GM12878 (cell line): ENCODE data around the gene SPIRE2. TPM values are rescaled to one million over a fixed set of nuclear protein-coding genes. Genes with fewer than 3 reads are reported as not detected.

Experiments used
- ATAC-seq: fragments of 200-7000 bp; cut with Tn5 transposase; 3 replicates; pipeline ENCODE4 v1.9.1; 2020; ENCODE audit warnings: mild to moderate bottlenecking, moderate library complexity
- BruUV-seq: library from RNA; stranded (reverse); fragments of 400-500 nt; replicated peaks from 2 replicates; lab custom pipeline; 2021; lab: Mats Ljungman, UMichigan
- CTCF ChIA-PET: fragments of 300-600 bp; sonication (Branson Sonifier 250); formaldehyde crosslinking; extraction: SDS; loops from one replicate; lab custom pipeline; 2021; ENCODE audit warnings: inconsistent platforms; lab: Yijun Ruan, JAX
- POLR2A ChIA-PET: fragments of 350-600 bp; formaldehyde crosslinking; extraction: SDS; loops from one replicate; lab custom pipeline; 2021; ENCODE audit warnings: inconsistent platforms; lab: Charles Lee
- RAD21 ChIA-PET: fragments of 300-600 bp; sonication (Branson Sonifier 250); formaldehyde crosslinking; loops from one replicate; lab custom pipeline; 2023; ENCODE audit warnings: antibody characterized with exemption; ENCODE audit not compliant: unreplicated experiment; lab: Charles Lee
- SMC1A ChIA-PET: fragments of 300-600 bp; sonication (Branson Sonifier 250); formaldehyde crosslinking; loops from one replicate; lab custom pipeline; 2023; ENCODE audit not compliant: unreplicated experiment, uncharacterized antibody; lab: Charles Lee
- DNase-seq: peaks from one replicate; pipeline ENCODE4 v3.0.0-alpha.2; 2011; ENCODE audit warnings: low read depth, low spot score
- FAIRE-seq: peaks from 3 replicates; lab custom pipeline; 2011; peaks lifted over from hg19 to GRCh38; lab: Jason Lieb, UNC
- H2AFZ ChIP-seq: 2 replicates; pipeline ENCODE4 v1.6.0; 2011; ENCODE audit warnings: low read depth, low read length, control low read depth; ENCODE audit not compliant: control insufficient read depth
- H3K27ac ChIP-seq: 2 replicates; pipeline ENCODE4 v1.5.1; 2011; ENCODE audit warnings: control low read depth; ENCODE audit not compliant: control insufficient read depth, insufficient read depth
- H3K27me3 ChIP-seq, 2 experiments: replicated peaks in 1 of 2; 2 replicates each; pipeline versions ENCODE4 v1.6.0 to v1.6.1; 2011; ENCODE audit warnings: low read length in 1 of 2; ENCODE audit not compliant: control insufficient read depth in 2 of 2, insufficient read depth in 2 of 2
- H3K36me3 ChIP-seq, 2 experiments: 2 replicates each; pipeline ENCODE4 v1.5.1; 2011; ENCODE audit warnings: low read length in 1 of 2; ENCODE audit not compliant: control insufficient read depth in 2 of 2, insufficient read depth in 2 of 2
- H3K4me1 ChIP-seq: 2 replicates; pipeline ENCODE4 v1.6.1; 2011; ENCODE audit warnings: mild to moderate bottlenecking, low read length, moderate library complexity, mixed read lengths; ENCODE audit not compliant: control insufficient read depth, insufficient read depth
- H3K4me2 ChIP-seq: 2 replicates; pipeline ENCODE4 v1.6.0; 2011; ENCODE audit warnings: control low read depth; ENCODE audit not compliant: control insufficient read depth, insufficient read depth
- H3K4me3 ChIP-seq: fragments of 200-600 bp; sonication (generic); 2 replicates; pipeline ENCODE4 v1.5.1; 2016
- H3K79me2 ChIP-seq: 2 replicates; pipeline ENCODE4 v1.6.0; 2011; ENCODE audit warnings: low read length; ENCODE audit not compliant: control insufficient read depth, insufficient read depth
- H3K9ac ChIP-seq: 2 replicates; pipeline ENCODE4 v1.8.0; 2011; ENCODE audit warnings: low read length, control low read depth, mixed read lengths; ENCODE audit not compliant: control insufficient read depth, insufficient read depth
- H3K9me3 ChIP-seq: replicated peaks from 3 replicates; pipeline ENCODE4 v1.5.1; 2011; ENCODE audit warnings: mild to moderate bottlenecking, low read length; ENCODE audit not compliant: control insufficient read depth, insufficient read depth
- H4K20me1 ChIP-seq: 2 replicates; pipeline ENCODE4 v1.6.0; 2011; ENCODE audit not compliant: control insufficient read depth, insufficient read depth
- IRF4 ChIP-seq: IDR thresholded peaks from 2 replicates; pipeline ENCODE4 v1.6.1; 2011; ENCODE audit warnings: low read depth, low read length
- NFYA ChIP-seq: IDR thresholded peaks from 2 replicates; pipeline ENCODE4 v1.6.1; 2011; ENCODE audit warnings: low read depth, mild to moderate bottlenecking, low read length, improper control_type of control experiment, borderline replicate concordance
- PAX5 ChIP-seq: IDR thresholded peaks from 2 replicates; pipeline ENCODE4 v1.6.1; 2011; ENCODE audit warnings: low read depth, low read length, borderline replicate concordance
- PML ChIP-seq: IDR thresholded peaks from 2 replicates; pipeline ENCODE4 v1.6.1; 2012; ENCODE audit warnings: low read length, inconsistent platforms
- RAD21 ChIP-seq: IDR thresholded peaks from 2 replicates; pipeline ENCODE4 v1.6.1; 2011; ENCODE audit warnings: mild to moderate bottlenecking, low read depth, low read length, moderate library complexity; ENCODE audit not compliant: insufficient read depth
- TARDBP ChIP-seq: IDR thresholded peaks from 2 replicates; pipeline ENCODE4 v1.6.1; 2016; ENCODE audit warnings: borderline replicate concordance
- WGBS: methylation state at CpG from one replicate; pipeline ENCODE4 v1.1.6; 2016; ENCODE audit warnings: low lambda C conversion rate; ENCODE audit not compliant: insufficient replicate concordance, insufficient coverage; ENCODE audit errors: missing lambda C conversion rate; 5-methylcytosine and 5-hydroxymethylcytosine counted together
- in situ Hi-C: fragments of 300-500 bp; cut with MboI; formaldehyde crosslinking; loops from 9 replicates; pipeline ENCODE4 v1.14.3; 2018; ENCODE audit warnings: mixed read lengths
- intact Hi-C: fragments of 100-400 bp; cut with micrococcal nuclease; formaldehyde crosslinking; loops from one replicate; pipeline ENCODE4 v1.14.2; 2022; ENCODE audit not compliant: unreplicated experiment
- polyA plus RNA-seq, 11 experiments: library from polyadenylated mRNA; depleted of rRNA in 4 of 11; unstranded in 6 of 11; stranded (reverse) in 5 of 11; fragments of >200 nt; fragmentation: Nextera tagmentation in 4 of 11; fragmentation: Illumina TruSeq in 1 of 11; extraction: Ambion mirVana in 4 of 11; extraction: Trizol in 1 of 11; gene quantifications; 1 replicate in 1 of 11; 2 replicates in 10 of 11; pipeline versions ENCODE4 v1.2.1 to v1.2.3, GENCODE V29; 2011 to 2016; ENCODE audit warnings: inconsistent platforms in 2 of 11, missing spikeins in 2 of 11, low read depth in 1 of 11
- total RNA-seq, 4 experiments: library from RNA; depleted of rRNA in 3 of 4; stranded (reverse); fragments of >200 nt in 3 of 4; fragmentation: Illumina TruSeq in 1 of 4; extraction: Trizol in 1 of 4; gene quantifications; 2 replicates each; pipeline versions ENCODE4 v1.2.1 to v1.2.3, GENCODE V29; 2013 to 2021
- TF ChIP-seq, protein P1 (sequence below): fragments of 450-650 bp; IDR thresholded peaks from 2 replicates; pipeline ENCODE4 v1.6.1; 2016; ENCODE audit warnings: mild to moderate bottlenecking, moderate library complexity, borderline replicate concordance

The SPIRE2 gene
- total and polyA plus RNA-seq, 10 of the 15 experiments (the other 5 are each of a cell fraction or from before 2014, with no cell fraction given), result 0.03 to 0.64 (median 0.27) TPM; not detected in 1

DNA sequence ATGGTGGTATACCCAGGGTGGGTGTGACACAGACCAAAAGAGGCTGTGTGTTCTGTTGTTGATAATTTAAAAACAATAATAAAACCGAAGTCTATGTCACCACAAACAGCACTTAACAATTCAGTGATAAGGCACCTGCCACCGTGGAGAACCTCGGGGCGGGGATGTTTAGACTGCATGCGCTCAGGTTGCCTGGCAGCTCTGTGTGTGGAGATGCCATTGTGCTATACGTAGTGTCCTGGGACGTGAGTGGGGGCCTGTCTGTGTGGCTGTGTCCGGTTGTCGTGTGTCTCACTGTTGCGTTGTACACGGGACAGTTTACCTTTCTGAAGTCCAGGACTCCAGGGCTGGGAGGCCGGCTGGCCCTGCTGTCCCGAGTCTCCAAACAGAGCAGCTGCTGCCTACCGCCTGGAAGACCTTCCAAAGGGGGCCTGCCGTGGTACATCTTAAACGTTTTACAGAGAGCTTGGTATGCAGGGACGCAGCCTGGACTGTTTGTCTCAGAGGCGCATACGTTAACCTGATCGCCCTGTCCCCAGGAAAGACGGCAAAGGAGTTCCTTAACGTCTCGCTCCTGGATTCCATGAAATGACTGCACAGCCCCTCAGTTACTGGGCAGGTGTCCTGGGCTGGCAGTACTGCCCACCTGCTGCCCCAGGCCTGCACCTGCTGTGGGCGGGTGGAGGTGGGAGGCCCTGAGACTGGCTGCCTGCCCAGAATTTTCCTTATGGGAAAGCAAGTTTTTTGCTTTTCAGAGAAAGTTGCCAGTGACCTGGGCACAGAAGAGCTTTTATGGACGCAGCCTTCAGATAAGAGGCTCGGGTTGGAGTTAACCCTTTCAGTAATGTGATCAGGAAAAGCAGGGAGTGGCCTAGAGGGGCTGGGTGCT lies 19.0 kb downstream of the SPIRE2 start (continued):
- TF ChIP-seq, protein P1, sequence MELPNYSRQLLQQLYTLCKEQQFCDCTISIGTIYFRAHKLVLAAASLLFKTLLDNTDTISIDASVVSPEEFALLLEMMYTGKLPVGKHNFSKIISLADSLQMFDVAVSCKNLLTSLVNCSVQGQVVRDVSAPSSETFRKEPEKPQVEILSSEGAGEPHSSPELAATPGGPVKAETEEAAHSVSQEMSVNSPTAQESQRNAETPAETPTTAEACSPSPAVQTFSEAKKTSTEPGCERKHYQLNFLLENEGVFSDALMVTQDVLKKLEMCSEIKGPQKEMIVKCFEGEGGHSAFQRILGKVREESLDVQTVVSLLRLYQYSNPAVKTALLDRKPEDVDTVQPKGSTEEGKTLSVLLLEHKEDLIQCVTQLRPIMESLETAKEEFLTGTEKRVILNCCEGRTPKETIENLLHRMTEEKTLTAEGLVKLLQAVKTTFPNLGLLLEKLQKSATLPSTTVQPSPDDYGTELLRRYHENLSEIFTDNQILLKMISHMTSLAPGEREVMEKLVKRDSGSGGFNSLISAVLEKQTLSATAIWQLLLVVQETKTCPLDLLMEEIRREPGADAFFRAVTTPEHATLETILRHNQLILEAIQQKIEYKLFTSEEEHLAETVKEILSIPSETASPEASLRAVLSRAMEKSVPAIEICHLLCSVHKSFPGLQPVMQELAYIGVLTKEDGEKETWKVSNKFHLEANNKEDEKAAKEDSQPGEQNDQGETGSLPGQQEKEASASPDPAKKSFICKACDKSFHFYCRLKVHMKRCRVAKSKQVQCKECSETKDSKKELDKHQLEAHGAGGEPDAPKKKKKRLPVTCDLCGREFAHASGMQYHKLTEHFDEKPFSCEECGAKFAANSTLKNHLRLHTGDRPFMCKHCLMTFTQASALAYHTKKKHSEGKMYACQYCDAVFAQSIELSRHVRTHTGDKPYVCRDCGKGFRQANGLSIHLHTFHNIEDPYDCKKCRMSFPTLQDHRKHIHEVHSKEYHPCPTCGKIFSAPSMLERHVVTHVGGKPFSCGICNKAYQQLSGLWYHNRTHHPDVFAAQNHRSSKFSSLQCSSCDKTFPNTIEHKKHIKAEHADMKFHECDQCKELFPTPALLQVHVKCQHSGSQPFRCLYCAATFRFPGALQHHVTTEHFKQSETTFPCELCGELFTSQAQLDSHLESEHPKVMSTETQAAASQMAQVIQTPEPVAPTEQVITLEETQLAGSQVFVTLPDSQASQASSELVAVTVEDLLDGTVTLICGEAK, result no peak

DNA sequence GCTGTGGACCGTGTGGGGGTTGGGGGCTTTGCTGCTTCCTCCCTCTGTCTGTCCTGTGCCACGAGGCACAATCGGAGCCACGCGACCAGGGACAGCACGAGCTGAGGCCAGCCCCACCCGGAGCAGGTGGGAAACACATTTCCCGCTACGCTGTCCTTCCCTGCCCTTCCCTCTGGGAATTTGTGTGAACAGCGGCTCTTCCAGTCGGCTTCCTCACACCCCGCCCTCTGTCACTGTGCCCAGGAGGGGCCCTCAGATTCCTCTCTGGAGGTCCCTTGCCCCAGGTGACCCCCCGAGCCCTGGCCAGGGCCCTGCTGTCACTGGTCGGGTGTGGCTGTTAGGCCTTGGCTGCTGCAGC lies 19.6 kb downstream of the SPIRE2 start:
- WGBS, result 48% methylated on average over 11 of the region's 14 CpGs
- H3K27me3 ChIP-seq, result no peaks in the 10 kb centered on the region
- no peak overlapping the region for H2AFZ ChIP-seq
- H3K9ac ChIP-seq, result no peak overlapping the region
- no peaks in the 10 kb centered on the region for H3K36me3 ChIP-seq
- no peak overlapping the region for H3K27ac ChIP-seq
- SMC1A ChIA-PET, result no interaction called here
- no peak overlapping the region for H3K4me3 ChIP-seq
- H3K4me2 ChIP-seq, result no peak overlapping the region
- RAD21 ChIA-PET, result interaction anchor here (0.6 kb wide), 1 partner anchor 59 kb away, joined by 3 read pairs; no protein-coding TSS in a partner anchor
- POLR2A ChIA-PET, result no interaction called here
- no peaks in the 10 kb centered on the region for H3K79me2 ChIP-seq
- ATAC-seq (no peak), DNase-seq (no peak), FAIRE-seq (no peak)
- in situ Hi-C loops, result no loop called here
- intact Hi-C loops, result no loop called here
- BruUV-seq, result no TSS peak
- peaks cover 3% of the 10 kb centered on the region for H3K4me1 ChIP-seq
- H3K9me3 ChIP-seq, result no peaks in the 10 kb centered on the region
- no peak for TF ChIP-seq RAD21
- TF ChIP-seq PML, result no peak
- TF ChIP-seq PAX5, result no peak
- no peak for TF ChIP-seq NFYA
- no peak for TF ChIP-seq IRF4
- no peak for TF ChIP-seq TARDBP
- CTCF ChIA-PET, result no interaction called here
- no peaks in the 10 kb centered on the region for H4K20me1 ChIP-seq
